B cell (primary cell): ENCODE data around the gene COX6B2.

Source experiments
- EZH2 ChIP-seq: IDR thresholded peaks from 2 replicates; pipeline ENCODE4 v1.6.1; 2012; ENCODE audit warnings: borderline replicate concordance, low read depth, mild to moderate bottlenecking, moderate library complexity, low read length; ENCODE audit not compliant: insufficient read depth, poor library complexity, severe bottlenecking
- TF ChIP-seq, protein P1 (sequence below): fragments of 200-600 bp; IDR thresholded peaks from one replicate; pipeline ENCODE4 v1.8.0; 2022; ENCODE audit warnings: antibody characterized with exemption, mild to moderate bottlenecking

DNA sequence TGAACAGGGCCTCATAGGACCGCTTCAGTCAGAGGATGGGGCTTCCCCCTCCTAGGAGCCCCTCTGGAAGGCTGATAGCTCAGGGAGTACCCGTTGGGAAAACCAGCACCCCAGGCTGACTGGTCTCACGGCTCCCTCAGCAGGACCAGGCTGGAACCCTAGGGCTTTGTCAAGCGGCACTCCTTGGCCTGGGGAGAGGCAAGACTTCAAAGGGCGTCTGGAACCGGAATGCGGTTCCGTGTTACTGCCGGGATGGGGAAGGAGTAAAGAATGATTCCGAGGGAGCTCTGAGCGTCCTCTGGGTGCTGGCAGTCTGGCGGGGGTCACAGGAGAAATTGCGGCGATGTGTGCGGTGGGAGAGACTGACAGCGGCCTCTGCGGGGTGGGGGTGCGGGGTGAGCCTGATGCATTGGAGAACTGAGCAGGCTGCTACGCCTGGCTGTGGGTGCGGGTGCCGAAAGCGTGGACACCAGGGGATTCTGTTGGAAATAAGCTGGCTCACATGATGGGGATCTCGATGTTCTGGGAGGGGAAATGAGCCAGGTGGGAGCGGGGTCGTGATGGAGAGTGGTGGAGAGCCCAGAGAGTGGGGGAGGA, 1.9 kb downstream of the COX6B2 start:
- TF ChIP-seq, protein P1, sequence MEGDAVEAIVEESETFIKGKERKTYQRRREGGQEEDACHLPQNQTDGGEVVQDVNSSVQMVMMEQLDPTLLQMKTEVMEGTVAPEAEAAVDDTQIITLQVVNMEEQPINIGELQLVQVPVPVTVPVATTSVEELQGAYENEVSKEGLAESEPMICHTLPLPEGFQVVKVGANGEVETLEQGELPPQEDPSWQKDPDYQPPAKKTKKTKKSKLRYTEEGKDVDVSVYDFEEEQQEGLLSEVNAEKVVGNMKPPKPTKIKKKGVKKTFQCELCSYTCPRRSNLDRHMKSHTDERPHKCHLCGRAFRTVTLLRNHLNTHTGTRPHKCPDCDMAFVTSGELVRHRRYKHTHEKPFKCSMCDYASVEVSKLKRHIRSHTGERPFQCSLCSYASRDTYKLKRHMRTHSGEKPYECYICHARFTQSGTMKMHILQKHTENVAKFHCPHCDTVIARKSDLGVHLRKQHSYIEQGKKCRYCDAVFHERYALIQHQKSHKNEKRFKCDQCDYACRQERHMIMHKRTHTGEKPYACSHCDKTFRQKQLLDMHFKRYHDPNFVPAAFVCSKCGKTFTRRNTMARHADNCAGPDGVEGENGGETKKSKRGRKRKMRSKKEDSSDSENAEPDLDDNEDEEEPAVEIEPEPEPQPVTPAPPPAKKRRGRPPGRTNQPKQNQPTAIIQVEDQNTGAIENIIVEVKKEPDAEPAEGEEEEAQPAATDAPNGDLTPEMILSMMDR: no peak
- no peak for TF ChIP-seq EZH2
